ENCODE measurements around the gene SIVA1. TPM values are rescaled to one million over a fixed set of nuclear protein-coding genes. Genes with fewer than 3 reads are reported as not detected.
A peak's percentile ranks its signal among the peaks of the same experiment; 100 is the strongest.

SIVA1 gene
- total RNA-seq, 4 donors from 2014 or later, result 64.6 to 144 (median 115) TPM

GRCh38 chr14:104707608-104708595, 45.0 kb upstream of the SIVA1 start:
- TF ChIP-seq POLR2A (IDR thresholded peaks at IDR 0.05) (no peak), CTCF (IDR thresholded peaks at IDR 0.05) (no peak)

DNA sequence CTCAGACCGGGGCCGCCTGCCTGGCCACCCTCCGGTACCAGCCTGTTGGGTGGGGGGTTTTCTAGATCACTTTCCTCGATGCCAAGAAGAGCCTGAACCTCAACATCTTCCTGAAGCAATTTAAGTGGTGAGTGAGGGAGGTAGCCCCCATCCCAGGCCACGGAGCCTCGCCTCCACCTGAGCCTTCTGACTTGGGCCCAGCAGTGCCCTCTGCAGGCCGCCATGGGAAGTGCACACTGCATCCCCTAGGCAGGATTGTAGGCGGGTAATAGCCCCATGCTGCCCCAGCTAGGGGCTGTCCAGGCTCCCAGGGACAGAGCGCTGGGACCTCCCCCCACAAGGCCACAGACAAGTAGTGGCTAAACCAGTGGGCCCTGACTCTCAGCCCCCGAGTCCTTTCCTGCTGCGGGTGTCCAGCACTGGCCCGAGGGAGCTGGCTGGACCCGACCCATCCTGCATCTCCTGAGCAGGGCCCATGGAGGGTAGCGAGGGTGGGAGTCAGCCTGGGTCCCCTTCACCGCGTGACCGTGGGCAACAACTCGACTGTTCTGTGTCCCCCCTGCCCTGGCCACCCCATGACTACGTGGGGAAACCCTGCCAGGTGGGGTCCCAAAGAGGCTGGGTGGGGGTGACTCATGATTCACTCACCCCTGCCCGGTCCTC, 44.2 kb upstream of the SIVA1 start:
- TF ChIP-seq CTCF (IDR thresholded peaks at IDR 0.05) (peak; percentile 93 to 98 (median 94)), POLR2A (IDR thresholded peaks at IDR 0.05) (no peak)
- H3K9me3 ChIP-seq, result no peaks in the 10 kb centered on the region
- H3K27ac ChIP-seq, result no peak overlapping the region
- DNase-seq, result peak; percentile 70 to 89 (median 82)
- no peak overlapping the region for H3K4me3 ChIP-seq
- H3K4me1 ChIP-seq, result peaks cover 0 to 9% (median 3%) of the 10 kb centered on the region in 4 donors
- no peaks in the 10 kb centered on the region for H3K27me3 ChIP-seq
- H3K36me3 ChIP-seq, result peaks cover 0 to 81% (median 2%) of the 10 kb centered on the region in 3 donors

More at GRCh38 chr14:104707608-104708595, 45.0 kb upstream of the SIVA1 start:
- Histone ChIP-seq H3K4me3 (no peak overlapping the region), H3K4me1 (peaks cover 0 to 9% (median 3%) of the 10 kb centered on the region in 4 donors), H3K27ac (no peak overlapping the region), H3K27me3 (no peaks in the 10 kb centered on the region), H3K36me3 (peaks cover 0 to 81% (median 2%) of the 10 kb centered on the region in 3 donors), H3K9me3 (no peaks in the 10 kb centered on the region)
- no peak for DNase-seq

GRCh38 chr14:104709387-104710039, 43.4 kb upstream of the SIVA1 start:
- H3K27me3 ChIP-seq, result no peaks in the 10 kb centered on the region
- no peaks in the 10 kb centered on the region for H3K9me3 ChIP-seq
- TF ChIP-seq POLR2A (IDR thresholded peaks at IDR 0.05), result no peak
- no peak for TF ChIP-seq CTCF (IDR thresholded peaks at IDR 0.05)
- H3K4me1 ChIP-seq, result peaks cover 0 to 9% (median 3%) of the 10 kb centered on the region in 4 donors
- no peak for DNase-seq
- H3K36me3 ChIP-seq, result peaks cover 0 to 81% (median 2%) of the 10 kb centered on the region in 3 donors
- no peak overlapping the region for H3K27ac ChIP-seq
- no peak overlapping the region for H3K4me3 ChIP-seq

GRCh38 chr14:104710071-104710735, 42.7 kb upstream of the SIVA1 start:
- peaks cover 0 to 81% (median 2%) of the 10 kb centered on the region in 3 donors for H3K36me3 ChIP-seq
- H3K27me3 ChIP-seq, result no peaks in the 10 kb centered on the region
- H3K27ac ChIP-seq, result no peak overlapping the region
- H3K9me3 ChIP-seq, result no peaks in the 10 kb centered on the region
- DNase-seq, result no peak
- H3K4me3 ChIP-seq, result no peak overlapping the region
- no peak for TF ChIP-seq CTCF (IDR thresholded peaks at IDR 0.05)
- no peak for TF ChIP-seq POLR2A (IDR thresholded peaks at IDR 0.05)
- peaks cover 0 to 9% (median 3%) of the 10 kb centered on the region in 4 donors for H3K4me1 ChIP-seq
